Activated naive CD8-positive, alpha-beta T cell treated with anti-CD3 and anti-CD28 coated beads, Interleukin-2, amount 50 U/mL, for 24 hours (primary cell): Measurements from ENCODE around the gene U2AF2.
A peak's percentile ranks its signal among the peaks of the same experiment; 100 is the strongest.

Experiments
- ATAC-seq: fragments of 150-1000 bp; cut with Tn5 transposase; one replicate; pipeline ENCODE4 v1.10.0; 2021
- DNase-seq: peaks from one replicate; pipeline ENCODE4 v3.0.0; 2021
- H3K27ac Mint-ChIP-seq: one replicate; pipeline ENCODE4 v1.8.0; 2021; ENCODE audit warnings: mild to moderate bottlenecking, mixed read lengths
- H3K27me3 Mint-ChIP-seq: one replicate; pipeline ENCODE4 v1.8.0; 2021; ENCODE audit warnings: mixed read lengths
- H3K36me3 Mint-ChIP-seq: one replicate; pipeline ENCODE4 v1.8.0; 2021; ENCODE audit warnings: low read depth, mixed read lengths
- H3K4me1 Mint-ChIP-seq: one replicate; pipeline ENCODE4 v1.8.0; 2021; ENCODE audit warnings: mixed read lengths
- H3K4me3 Mint-ChIP-seq: one replicate; pipeline ENCODE4 v1.8.0; 2021; ENCODE audit warnings: mild to moderate bottlenecking, moderate library complexity, mixed read lengths
- H3K9me3 Mint-ChIP-seq: one replicate; pipeline ENCODE4 v1.8.0; 2021; ENCODE audit warnings: mixed read lengths

Gene U2AF2

GRCh38 chr19:55689411-55690108 lies 34.7 kb downstream of the U2AF2 start:
- Mint-ChIP-seq H3K27me3 (no peaks in the 10 kb centered on the region), H3K4me3 (no peak overlapping the region), H3K36me3 (peaks cover 17% of the 10 kb centered on the region), H3K4me1 (peaks cover 3% of the 10 kb centered on the region), H3K27ac (no peak overlapping the region), H3K9me3 (no peaks in the 10 kb centered on the region)
- DNase-seq (no peak), ATAC-seq (no peak)

GRCh38 chr19:55690109-55690768 lies 35.4 kb downstream of the U2AF2 start:
- H3K4me3 Mint-ChIP-seq: no peak overlapping the region
- peaks cover 3% of the 10 kb centered on the region for H3K4me1 Mint-ChIP-seq
- peaks cover 15% of the 10 kb centered on the region for H3K36me3 Mint-ChIP-seq
- H3K27me3 Mint-ChIP-seq: no peaks in the 10 kb centered on the region
- DNase-seq: no peak
- H3K27ac Mint-ChIP-seq: no peak overlapping the region
- no peak for ATAC-seq
- no peaks in the 10 kb centered on the region for H3K9me3 Mint-ChIP-seq

GRCh38 chr19:55690769-55691545 lies 36.1 kb downstream of the U2AF2 start:
- H3K27me3 Mint-ChIP-seq: no peaks in the 10 kb centered on the region
- no peak for ATAC-seq
- no peak overlapping the region for H3K4me3 Mint-ChIP-seq
- peaks cover 2% of the 10 kb centered on the region for H3K4me1 Mint-ChIP-seq
- H3K9me3 Mint-ChIP-seq: no peaks in the 10 kb centered on the region
- H3K36me3 Mint-ChIP-seq: peaks cover 17% of the 10 kb centered on the region
- DNase-seq: no peak
- H3K27ac Mint-ChIP-seq: no peak overlapping the region

- H3K9me3 Mint-ChIP-seq: no peaks in the 10 kb centered on the region
- DNase-seq (no peak), ATAC-seq (no peak)
- H3K27me3 Mint-ChIP-seq: no peaks in the 10 kb centered on the region
- H3K27ac Mint-ChIP-seq: no peak overlapping the region
- peaks cover 16% of the 10 kb centered on the region for H3K36me3 Mint-ChIP-seq
- H3K4me1 Mint-ChIP-seq: no peaks in the 10 kb centered on the region
- H3K4me3 Mint-ChIP-seq: no peak overlapping the region
Measured at GRCh38 chr19:55691561-55692481, 37.0 kb downstream of the U2AF2 start.

GRCh38 chr19:55692681-55693081 lies 37.8 kb downstream of the U2AF2 start:
- Mint-ChIP-seq H3K4me3 (no peak overlapping the region), H3K36me3 (peaks cover 14% of the 10 kb centered on the region), H3K9me3 (no peaks in the 10 kb centered on the region), H3K27me3 (no peaks in the 10 kb centered on the region), H3K27ac (no peak overlapping the region), H3K4me1 (no peaks in the 10 kb centered on the region)
- no peak for DNase-seq
- no peak for ATAC-seq

GRCh38 chr19:55693336-55693974 lies 38.6 kb downstream of the U2AF2 start:
- DNase-seq (no peak), ATAC-seq (no peak)
- H3K36me3 Mint-ChIP-seq: peaks cover 14% of the 10 kb centered on the region
- no peaks in the 10 kb centered on the region for H3K4me1 Mint-ChIP-seq
- H3K27me3 Mint-ChIP-seq: no peaks in the 10 kb centered on the region
- H3K4me3 Mint-ChIP-seq: no peak overlapping the region
- no peaks in the 10 kb centered on the region for H3K9me3 Mint-ChIP-seq
- H3K27ac Mint-ChIP-seq: no peak overlapping the region

GRCh38 chr19:55694241-55694655 lies 39.4 kb downstream of the U2AF2 start:
- Mint-ChIP-seq H3K27me3 (no peaks in the 10 kb centered on the region), H3K36me3 (peaks cover 16% of the 10 kb centered on the region), H3K4me3 (no peak overlapping the region), H3K27ac (no peak overlapping the region), H3K4me1 (no peaks in the 10 kb centered on the region), H3K9me3 (no peaks in the 10 kb centered on the region)
- DNase-seq (no peak), ATAC-seq (no peak)

- H3K4me3 Mint-ChIP-seq: no peak overlapping the region
- no peak overlapping the region for H3K27ac Mint-ChIP-seq
- DNase-seq (no peak), ATAC-seq (peak; percentile 8)
- peaks cover 20% of the 10 kb centered on the region for H3K36me3 Mint-ChIP-seq
- no peaks in the 10 kb centered on the region for H3K27me3 Mint-ChIP-seq
- H3K9me3 Mint-ChIP-seq: no peaks in the 10 kb centered on the region
- no peaks in the 10 kb centered on the region for H3K4me1 Mint-ChIP-seq
Measured at GRCh38 chr19:55694656-55695491, 40.0 kb downstream of the U2AF2 start.

- Mint-ChIP-seq H3K27ac (no peak overlapping the region), H3K27me3 (no peaks in the 10 kb centered on the region), H3K9me3 (no peaks in the 10 kb centered on the region), H3K4me3 (no peak overlapping the region), H3K4me1 (no peaks in the 10 kb centered on the region), H3K36me3 (peaks cover 25% of the 10 kb centered on the region)
- no peak for DNase-seq
- no peak for ATAC-seq
Measured at GRCh38 chr19:55695511-55696290, 40.9 kb downstream of the U2AF2 start.

GRCh38 chr19:55696301-55697068 lies 41.6 kb downstream of the U2AF2 start:
- H3K27ac Mint-ChIP-seq: no peak overlapping the region
- no peak for ATAC-seq
- H3K9me3 Mint-ChIP-seq: no peaks in the 10 kb centered on the region
- no peaks in the 10 kb centered on the region for H3K4me1 Mint-ChIP-seq
- H3K4me3 Mint-ChIP-seq: no peak overlapping the region
- H3K27me3 Mint-ChIP-seq: no peaks in the 10 kb centered on the region
- no peak for DNase-seq
- peaks cover 25% of the 10 kb centered on the region for H3K36me3 Mint-ChIP-seq

GRCh38 chr19:55697069-55697440 lies 42.2 kb downstream of the U2AF2 start:
- H3K36me3 Mint-ChIP-seq: peaks cover 26% of the 10 kb centered on the region
- DNase-seq: no peak
- H3K27ac Mint-ChIP-seq: peak overlapping the region; percentile 27
- no peaks in the 10 kb centered on the region for H3K27me3 Mint-ChIP-seq
- H3K4me1 Mint-ChIP-seq: no peaks in the 10 kb centered on the region
- no peak overlapping the region for H3K4me3 Mint-ChIP-seq
- no peak for ATAC-seq
- no peaks in the 10 kb centered on the region for H3K9me3 Mint-ChIP-seq

- no peak for ATAC-seq
- Mint-ChIP-seq H3K27me3 (no peaks in the 10 kb centered on the region), H3K4me3 (no peak overlapping the region), H3K36me3 (peaks cover 26% of the 10 kb centered on the region), H3K4me1 (no peaks in the 10 kb centered on the region), H3K27ac (no peak overlapping the region), H3K9me3 (no peaks in the 10 kb centered on the region)
- DNase-seq: no peak
Measured at GRCh38 chr19:55697698-55698097, 42.9 kb downstream of the U2AF2 start.
